Measurements from ENCODE around the gene NRXN3. TPM values are rescaled to one million over a fixed set of nuclear protein-coding genes. Genes with fewer than 3 reads are reported as not detected.

Gene NRXN3
- total and polyA plus RNA-seq, 2 donors (not counting 1 experiment from before 2014, with no cell fraction given): not detected

DNA sequence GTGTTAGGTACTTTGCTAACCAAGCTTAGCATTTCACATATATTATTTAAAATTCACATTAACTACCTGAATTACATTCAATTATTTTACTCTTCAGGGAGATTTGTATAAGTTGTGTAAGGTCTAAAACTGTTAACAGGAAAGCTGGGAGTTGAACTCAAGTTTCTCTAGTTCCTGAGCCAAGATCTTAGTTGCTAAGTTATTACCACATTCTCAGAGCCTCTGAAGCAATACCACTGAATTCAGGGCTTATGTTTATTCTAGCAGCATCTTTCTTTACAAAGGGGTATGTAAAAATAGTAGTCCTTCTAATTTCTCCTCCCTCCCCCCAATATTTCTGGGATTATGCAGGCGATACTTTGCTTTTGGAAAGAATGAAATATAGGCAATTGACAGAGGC, 1254.3 kb downstream of the NRXN3 start:
- no peak for TF ChIP-seq EZH2 (IDR thresholded peaks at IDR 0.05; ENCODE audit: borderline replicate concordance, insufficient read depth, low read depth, low read length, poor library complexity, severe bottlenecking)
- TF ChIP-seq, protein P1, sequence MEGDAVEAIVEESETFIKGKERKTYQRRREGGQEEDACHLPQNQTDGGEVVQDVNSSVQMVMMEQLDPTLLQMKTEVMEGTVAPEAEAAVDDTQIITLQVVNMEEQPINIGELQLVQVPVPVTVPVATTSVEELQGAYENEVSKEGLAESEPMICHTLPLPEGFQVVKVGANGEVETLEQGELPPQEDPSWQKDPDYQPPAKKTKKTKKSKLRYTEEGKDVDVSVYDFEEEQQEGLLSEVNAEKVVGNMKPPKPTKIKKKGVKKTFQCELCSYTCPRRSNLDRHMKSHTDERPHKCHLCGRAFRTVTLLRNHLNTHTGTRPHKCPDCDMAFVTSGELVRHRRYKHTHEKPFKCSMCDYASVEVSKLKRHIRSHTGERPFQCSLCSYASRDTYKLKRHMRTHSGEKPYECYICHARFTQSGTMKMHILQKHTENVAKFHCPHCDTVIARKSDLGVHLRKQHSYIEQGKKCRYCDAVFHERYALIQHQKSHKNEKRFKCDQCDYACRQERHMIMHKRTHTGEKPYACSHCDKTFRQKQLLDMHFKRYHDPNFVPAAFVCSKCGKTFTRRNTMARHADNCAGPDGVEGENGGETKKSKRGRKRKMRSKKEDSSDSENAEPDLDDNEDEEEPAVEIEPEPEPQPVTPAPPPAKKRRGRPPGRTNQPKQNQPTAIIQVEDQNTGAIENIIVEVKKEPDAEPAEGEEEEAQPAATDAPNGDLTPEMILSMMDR (IDR thresholded peaks at IDR 0.05): no peak
- no peaks in the 10 kb centered on the region for H3K36me3 ChIP-seq (replicated peaks in 1 of 2; ENCODE audit: control extremely low read depth in 1 of 2, control insufficient read depth in 1 of 2, extremely low read depth in 1 of 2, insufficient read depth in 2 of 2, low read length in 1 of 2)
- H3K27me3 ChIP-seq (replicated peaks in 1 of 4; ENCODE audit: control extremely low read depth in 1 of 4, control insufficient read depth in 3 of 4, insufficient read depth in 4 of 4, low read length in 3 of 4): no peaks in the 10 kb centered on the region
- ATAC-seq (ENCODE audit: low read depth) (no peak), DNase-seq (no peak)
- Mint-ChIP-seq H3K4me1 (no peaks in the 10 kb centered on the region), H3K9me3 (ENCODE audit: insufficient read depth) (peaks cover 2% of the 10 kb centered on the region), H3K27me3 (no peaks in the 10 kb centered on the region), H3K27ac (no peak overlapping the region), H3K4me3 (no peak overlapping the region)
- intact Hi-C loops (cut with micrococcal nuclease): no loop called here
- no peaks in the 10 kb centered on the region for H4K20me1 ChIP-seq (ENCODE audit: control insufficient read depth, insufficient read depth, low read length, poor library complexity, severe bottlenecking)
- no peak overlapping the region for H3K9ac ChIP-seq (ENCODE audit: low read length)
- CTCF ChIA-PET: no interaction called here
- no peaks in the 10 kb centered on the region for H3K4me1 ChIP-seq (ENCODE audit: control insufficient read depth in 2 of 2, insufficient read depth in 2 of 2, low read length in 2 of 2)
- no CpG with 5 or more reads among the region's 1 CpG for WGBS (ENCODE audit: insufficient coverage)
- POLR2A ChIA-PET: no interaction called here
- no peak overlapping the region for H3K4me3 ChIP-seq (ENCODE audit: control extremely low read depth in 1 of 5, extremely low read depth in 1 of 5, insufficient read depth in 1 of 5, low read depth in 2 of 5, low read length in 4 of 5)
- no peak overlapping the region for H2AFZ ChIP-seq (ENCODE audit: insufficient read depth, low read depth, low read length, poor library complexity, severe bottlenecking)
- H3K79me2 ChIP-seq (ENCODE audit: control insufficient read depth, insufficient read depth, low read length): no peaks in the 10 kb centered on the region
- H3K27ac ChIP-seq (ENCODE audit: low read length in 2 of 2): no peak overlapping the region
- no peak overlapping the region for H3K4me2 ChIP-seq (replicated peaks; ENCODE audit: low read depth, low read length, poor library complexity, severe bottlenecking)
- no peaks in the 10 kb centered on the region for H3K9me3 ChIP-seq (ENCODE audit: control extremely low read depth in 1 of 3, control insufficient read depth in 2 of 3, insufficient read depth in 1 of 3, low read length in 2 of 3)

DNA sequence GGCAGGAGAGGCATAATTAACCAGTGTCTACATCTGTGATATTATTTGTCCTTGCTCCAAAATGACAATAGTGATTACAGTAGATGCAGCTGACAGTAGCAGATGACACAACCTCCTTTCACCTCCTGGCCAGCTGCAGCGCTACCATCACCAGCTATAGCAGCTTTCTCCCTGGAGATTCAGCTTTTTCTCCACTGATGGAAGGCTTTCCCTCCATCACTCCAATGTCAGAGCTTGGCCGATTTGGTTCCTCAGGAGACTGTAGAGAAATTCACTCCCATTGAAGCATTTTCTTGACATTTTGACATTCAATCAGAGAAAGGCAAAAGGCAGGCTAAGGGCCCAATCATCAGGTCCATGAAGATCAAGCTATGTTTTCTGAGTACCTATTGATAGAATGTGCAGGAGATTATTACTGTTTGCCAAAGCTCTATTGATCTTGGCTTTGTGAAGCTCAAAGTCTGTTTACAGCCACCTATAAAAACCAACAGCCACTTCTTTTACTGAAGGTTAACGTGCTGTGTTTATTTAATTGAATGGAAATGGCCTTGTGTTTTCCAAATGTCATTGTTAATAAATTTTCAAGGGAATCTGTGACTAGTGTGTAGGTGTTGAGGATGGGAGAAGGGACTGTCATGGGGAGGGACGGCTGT, 1256.1 kb downstream of the NRXN3 start:
- DNase-seq (no peak), ATAC-seq (ENCODE audit: low read depth) (no peak)
- 100% methylated on average over 2 of the region's 4 CpGs for WGBS (ENCODE audit: insufficient coverage)
- H3K9me3 ChIP-seq (ENCODE audit: control extremely low read depth in 1 of 3, control insufficient read depth in 2 of 3, insufficient read depth in 1 of 3, low read length in 2 of 3): no peaks in the 10 kb centered on the region
- POLR2A ChIA-PET: no interaction called here
- H3K9me3 Mint-ChIP-seq (ENCODE audit: insufficient read depth): peaks cover 2% of the 10 kb centered on the region
- no peak overlapping the region for H3K9ac ChIP-seq (ENCODE audit: low read length)
- no peak overlapping the region for H3K4me2 ChIP-seq (replicated peaks; ENCODE audit: low read depth, low read length, poor library complexity, severe bottlenecking)
- no peaks in the 10 kb centered on the region for H4K20me1 ChIP-seq (ENCODE audit: control insufficient read depth, insufficient read depth, low read length, poor library complexity, severe bottlenecking)
- H2AFZ ChIP-seq (ENCODE audit: insufficient read depth, low read depth, low read length, poor library complexity, severe bottlenecking): no peak overlapping the region
- no peaks in the 10 kb centered on the region for H3K27me3 Mint-ChIP-seq
- H3K4me3 ChIP-seq (ENCODE audit: control extremely low read depth in 1 of 5, extremely low read depth in 1 of 5, insufficient read depth in 1 of 5, low read depth in 2 of 5, low read length in 4 of 5): no peak overlapping the region
- CTCF ChIA-PET: no interaction called here
- H3K4me1 Mint-ChIP-seq: no peaks in the 10 kb centered on the region
- no peaks in the 10 kb centered on the region for H3K27me3 ChIP-seq (replicated peaks in 1 of 4; ENCODE audit: control extremely low read depth in 1 of 4, control insufficient read depth in 3 of 4, insufficient read depth in 4 of 4, low read length in 3 of 4)
- intact Hi-C loops (cut with micrococcal nuclease): no loop called here
- no peak overlapping the region for H3K4me3 Mint-ChIP-seq
- no peak overlapping the region for H3K27ac Mint-ChIP-seq
- H3K4me1 ChIP-seq (ENCODE audit: control insufficient read depth in 2 of 2, insufficient read depth in 2 of 2, low read length in 2 of 2): no peaks in the 10 kb centered on the region
- H3K27ac ChIP-seq (ENCODE audit: low read length in 2 of 2): no peak overlapping the region
- H3K79me2 ChIP-seq (ENCODE audit: control insufficient read depth, insufficient read depth, low read length): no peaks in the 10 kb centered on the region
- TF ChIP-seq, protein P1 (IDR thresholded peaks at IDR 0.05): no peak
- no peak for TF ChIP-seq EZH2 (IDR thresholded peaks at IDR 0.05; ENCODE audit: borderline replicate concordance, insufficient read depth, low read depth, low read length, poor library complexity, severe bottlenecking)
- no peaks in the 10 kb centered on the region for H3K36me3 ChIP-seq (replicated peaks in 1 of 2; ENCODE audit: control extremely low read depth in 1 of 2, control insufficient read depth in 1 of 2, extremely low read depth in 1 of 2, insufficient read depth in 2 of 2, low read length in 1 of 2)
